ENCODE data around the gene ZFP28. TPM values are rescaled to one million over a fixed set of nuclear protein-coding genes. Genes with fewer than 3 reads are reported as not detected.

ZFP28 gene
- total RNA-seq = 4.2 and 6.1 TPM in 2 replicates

GRCh38 chr19:56538761-56539263 is at the start of gene ZFP28:
ZFP28 (plus strand) TSS chr19:56538948; CDS start chr19:56539019, 71 bp downstream.

GRCh38 chr19:56507446-56508289 is 31.1 kb upstream of the ZFP28 start, which contains the start of gene ZNF471:
ZNF471 (plus strand) TSS chr19:56507855; CDS start chr19:56511572, 3,717 bp downstream.

DNA sequence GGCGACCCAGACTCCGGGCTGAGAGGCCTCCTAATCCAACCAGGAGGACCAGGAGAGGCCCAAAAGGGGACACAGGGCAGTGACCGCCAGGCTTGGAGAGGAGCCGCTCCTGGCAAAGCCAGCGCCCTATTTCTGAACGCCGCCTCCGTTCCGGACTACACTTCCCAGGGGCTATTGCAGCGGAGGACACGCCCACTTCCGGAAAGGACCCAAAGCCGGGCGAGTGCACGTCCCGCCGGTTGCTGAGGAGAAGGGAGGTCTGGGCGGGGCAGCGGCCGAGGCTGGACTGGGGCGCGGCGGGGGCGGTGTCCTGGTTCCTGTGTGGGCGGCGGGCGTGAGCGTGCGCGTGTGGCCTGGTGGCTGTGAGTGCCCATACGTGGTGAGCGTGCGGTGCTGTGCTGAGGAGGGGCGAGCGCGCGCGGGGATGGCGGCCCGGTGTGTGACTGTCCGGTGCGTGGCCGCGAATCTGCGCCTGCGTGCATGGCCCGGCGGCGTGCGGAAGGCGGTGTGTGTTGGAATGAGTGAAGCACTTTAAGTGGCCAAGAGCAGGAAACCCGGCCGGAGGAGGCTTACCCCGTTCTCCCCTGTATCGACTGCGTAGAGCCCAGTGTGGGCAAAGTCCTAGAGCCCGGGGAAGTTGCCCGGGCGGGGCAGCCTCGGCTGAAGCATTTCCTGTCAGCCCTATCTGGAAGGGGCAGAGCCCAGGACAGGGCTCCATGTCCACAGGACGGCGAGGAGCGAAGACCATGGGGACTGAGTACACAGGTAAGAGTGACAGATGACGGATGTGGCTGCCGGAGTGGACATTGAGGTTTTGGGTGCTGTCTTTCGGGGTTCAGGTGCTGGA is 28.7 kb downstream of the ZFP28 start, which contains the start of gene ZNF470:
Gene ZNF470, plus strand, starts transcription at position 195 of the 847 bp plus-strand sequence. CDS start 2,844 bp downstream, outside the sequence.

GRCh38 chr19:56594783-56595547 is 56.2 kb downstream of the ZFP28 start, which contains the start of gene ZNF71:
ZNF71 (plus strand) TSS chr19:56595302; CDS start chr19:56601559, 6,257 bp downstream.

Other genes starting within 250 kb of the ZFP28 start
- 3.1 and 5.7 TPM in 2 replicates for gene ZSCAN5A, start 224.1 kb upstream of the ZFP28 start, total RNA-seq
- 1.2 and 5.7 TPM in 2 replicates for gene ZNF582, start 145.4 kb upstream of the ZFP28 start, total RNA-seq
- 2.8 and 3.0 TPM in 2 replicates for gene ZNF583, start 134.6 kb upstream of the ZFP28 start, total RNA-seq
- gene ZNF667, start 61.6 kb upstream of the ZFP28 start, total RNA-seq = 2.8 and 5.3 TPM in 2 replicates
- 0.52 and 3.1 TPM in 2 replicates for gene ZNF471, start 31.1 kb upstream of the ZFP28 start, total RNA-seq
- 1.9 and 4.6 TPM in 2 replicates for gene ZNF470, start 28.5 kb downstream of the ZFP28 start, total RNA-seq
- 7.0 and 11.7 TPM in 2 replicates for gene ZNF71, start 56.4 kb downstream of the ZFP28 start, total RNA-seq
- gene SMIM17, start 104.2 kb downstream of the ZFP28 start, total RNA-seq = 3.0 TPM in 1 of 2 replicates, not detected in the other
- gene ZNF835, start 132.8 kb downstream of the ZFP28 start, total RNA-seq = 0.13 and 0.64 TPM in 2 replicates